SK-N-DZ (cell line): ENCODE results near the gene N4BP2L1.
"Not testable (repeated sequence)": the region's sequence is repeated elsewhere in the genome, so short reads cannot be mapped to it uniquely, and the experiment has no call there.

Source experiments
- DNase-seq: peaks from one replicate; pipeline ENCODE4 v3.0.0-alpha.2; 2015; ENCODE audit warnings: low spot score
- small RNA-seq, 2 experiments: library from RNA; depleted of rRNA; stranded (forward); fragments of <200 nt; gene quantifications; one replicate each; pipeline ENCODE3, GENCODE V24; 2014

Gene N4BP2L1

DNA sequence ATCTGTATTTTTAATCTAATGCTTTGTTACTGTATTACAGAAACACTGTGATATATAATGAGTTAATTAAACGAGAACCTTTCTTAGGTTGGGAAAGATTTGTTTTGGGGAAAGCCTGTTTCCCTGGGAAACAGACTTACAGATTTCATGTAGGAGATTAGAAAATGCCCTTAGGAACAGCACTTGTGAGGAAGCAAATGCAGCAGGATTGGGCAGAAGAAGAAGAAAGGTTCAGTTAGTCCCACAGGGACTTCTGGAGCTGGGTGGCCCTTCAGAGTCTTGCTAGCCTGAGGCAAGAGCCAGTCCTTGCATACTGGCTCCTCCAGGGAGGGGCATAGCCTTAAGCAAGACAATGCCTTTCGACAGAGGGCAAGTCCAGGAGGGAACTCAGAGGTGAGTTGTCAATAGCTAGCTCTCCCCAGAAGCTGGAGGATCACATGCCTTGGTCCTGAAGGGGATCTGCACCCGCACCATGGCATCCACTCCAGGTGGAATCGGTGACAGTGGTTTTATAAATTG, 36.8 kb downstream of the N4BP2L1 start:
- DNase-seq = no peak

DNA sequence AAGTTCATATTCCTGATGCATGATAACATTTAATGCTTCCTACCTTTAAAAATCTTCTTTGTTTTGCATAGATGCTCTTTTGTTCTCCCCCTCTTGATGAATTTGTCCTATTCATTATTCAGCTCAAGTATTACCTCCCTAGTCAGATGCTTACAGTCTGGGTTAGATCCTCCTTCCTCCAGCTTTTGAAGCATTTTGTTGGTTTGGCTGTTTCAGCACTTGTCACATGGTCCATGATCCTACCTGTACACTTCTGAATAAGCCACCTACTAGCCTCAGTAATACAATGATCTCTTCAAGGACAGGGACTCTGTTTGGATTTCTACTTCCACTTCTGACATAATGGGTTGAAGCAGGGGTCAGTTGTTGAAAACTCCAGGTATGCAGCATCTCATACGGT, 37.4 kb downstream of the N4BP2L1 start:
- DNase-seq = no peak

DNA sequence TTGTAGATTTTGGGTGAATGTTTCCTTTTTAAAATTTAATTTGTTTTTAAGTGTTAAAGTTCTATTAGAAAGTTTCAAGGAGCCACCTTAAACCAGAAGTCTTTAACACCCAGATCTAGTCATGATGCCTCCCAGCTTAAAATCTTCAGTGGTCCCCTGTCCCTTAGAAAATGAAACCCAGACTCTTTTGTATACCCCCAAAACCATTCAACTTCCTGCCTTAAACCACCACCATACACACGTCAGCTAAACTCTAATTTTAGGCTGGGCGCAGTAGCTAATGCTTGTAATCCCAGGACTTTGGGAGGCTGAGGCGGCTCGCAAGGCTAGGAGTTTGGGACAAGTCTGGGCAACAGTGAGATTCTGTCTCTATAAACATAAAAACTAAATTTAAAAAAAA, 37.9 kb downstream of the N4BP2L1 start:
- no peak for DNase-seq

DNA sequence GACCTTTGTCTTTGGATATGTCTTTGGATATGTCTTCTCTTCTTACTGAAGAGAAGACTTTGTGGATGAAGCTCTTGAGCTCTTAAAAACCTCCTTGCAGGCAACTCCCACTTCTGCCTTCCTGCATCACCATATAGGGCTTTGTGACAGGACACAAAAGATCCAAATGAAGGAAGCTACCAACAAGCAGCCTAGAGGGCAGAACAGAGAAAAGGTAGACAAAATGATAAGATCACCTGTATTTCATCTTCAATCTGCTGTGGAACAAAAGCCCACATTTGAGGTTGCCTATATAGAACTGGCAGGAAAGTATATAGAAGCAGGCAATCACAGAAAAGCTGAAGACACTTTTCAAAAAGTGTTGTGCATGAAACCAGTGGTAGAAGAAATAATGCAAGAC, 42.5 kb downstream of the N4BP2L1 start:
- no peak for DNase-seq

GRCh38 chr13:32384702-32385101, 43.2 kb downstream of the N4BP2L1 start:
- DNase-seq = no peak

- DNase-seq = no peak
These were observed 43.9 kb downstream of the N4BP2L1 start for GRCh38 chr13:32383836-32384618.

DNA sequence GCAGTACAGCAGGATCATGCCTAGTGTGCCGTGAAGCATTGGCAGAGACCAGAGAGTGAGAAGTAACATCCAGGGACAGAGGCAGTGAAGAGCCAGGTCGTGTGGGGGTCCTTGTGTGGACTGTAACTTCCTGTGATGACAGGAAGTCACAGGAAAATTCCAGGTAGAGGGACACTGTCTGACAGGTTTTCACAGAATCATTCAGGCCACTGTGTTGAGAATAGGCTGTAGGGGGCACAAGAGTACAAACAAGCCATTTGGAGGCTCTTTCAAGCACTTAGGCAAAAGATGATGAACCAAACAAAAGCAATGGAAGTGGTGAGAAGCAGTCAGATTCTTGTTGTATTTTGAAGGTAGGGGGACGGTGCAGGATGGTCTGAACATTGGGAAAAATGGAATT, 46.4 kb downstream of the N4BP2L1 start:
- peak; percentile 10 for DNase-seq

- no peak for DNase-seq
These were observed 49.9 kb downstream of the N4BP2L1 start for GRCh38 chr13:32378012-32378411.

GRCh38 chr13:32376642-32377415, 51.1 kb downstream of the N4BP2L1 start:
- DNase-seq = no peak

DNA sequence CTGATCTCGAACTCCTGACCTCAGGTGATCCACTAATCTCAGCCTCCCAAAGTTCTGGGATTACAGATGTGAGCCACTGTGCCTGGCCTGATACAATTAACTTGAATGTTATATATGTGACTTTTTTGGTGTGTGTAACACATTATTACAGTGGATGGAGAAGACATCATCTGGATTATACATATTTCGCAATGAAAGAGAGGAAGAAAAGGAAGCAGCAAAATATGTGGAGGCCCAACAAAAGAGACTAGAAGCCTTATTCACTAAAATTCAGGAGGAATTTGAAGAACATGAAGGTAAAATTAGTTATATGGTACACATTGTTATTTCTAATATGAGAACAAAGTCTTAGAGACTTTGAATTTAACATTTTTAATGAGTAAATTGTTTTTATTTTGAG, 57.1 kb downstream of the N4BP2L1 start:
- DNase-seq = no peak

- no peak for DNase-seq
These were observed 65.4 kb downstream of the N4BP2L1 start for GRCh38 chr13:32362574-32362973.

DNA sequence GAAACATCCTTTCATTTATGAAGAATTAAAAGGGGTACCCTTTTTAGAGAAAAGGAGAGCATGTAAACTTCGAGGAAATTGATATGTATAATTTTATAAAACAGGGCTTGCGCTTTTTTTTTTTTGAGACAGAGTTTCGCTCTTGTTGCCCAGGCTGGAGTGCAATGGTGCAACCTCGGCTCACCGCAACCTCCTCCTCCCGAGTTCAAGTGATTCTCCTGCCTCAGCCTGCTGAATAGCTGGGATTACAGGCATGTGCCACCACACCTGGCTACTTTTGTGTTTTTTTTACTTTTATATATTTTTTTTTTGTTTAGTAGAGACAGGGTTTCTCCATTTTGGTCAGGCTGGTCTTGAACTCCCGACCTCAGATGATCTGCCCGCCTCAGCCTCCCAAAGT, 72.0 kb downstream of the N4BP2L1 start:
- DNase-seq = not testable (repeated sequence)

GRCh38 chr13:32354040-32354439, 73.9 kb downstream of the N4BP2L1 start:
- no peak for DNase-seq

- DNase-seq = not testable (repeated sequence)
These were observed 77.0 kb downstream of the N4BP2L1 start for GRCh38 chr13:32350839-32351441.

Small RNAs within 50 kb of the gene (small RNA-seq; reads per million reads assigned to genes)
- 0 to 0.03 reads per million in 2 experiments for gene RF00190
